Mesenteric fat pad (tissue), 1 donor: ENCODE data around the gene HOXA6. TPM values are rescaled to one million over a fixed set of nuclear protein-coding genes. Genes with fewer than 3 reads are reported as not detected.

Experiments
- DNase-seq: peaks from one replicate; pipeline ENCODE4 v3.0.0-alpha.2; 2020; ENCODE audit warnings: low spot score
- total RNA-seq: library from RNA; stranded (reverse); fragmentation: NEBNext Ultra II Directional; extraction: Animal tissue kit (Norgen Biotek cat#: 25700); gene quantifications from one replicate; pipeline ENCODE4 v1.2.1, GENCODE V29; 2021
- donor health status: DM: yes; HTN: yes; CAD: no.

HOXA6 gene
- total RNA-seq, 1 donor from 2014 or later: 3.1 TPM

GRCh38 chr7:27124902-27125689, 22.5 kb downstream of the HOXA6 start:
- no peak for DNase-seq

- no peak for DNase-seq
Measured at GRCh38 chr7:27124096-27124901, 23.3 kb downstream of the HOXA6 start.

- no peak for DNase-seq
Measured at GRCh38 chr7:27123477-27124053, 24.0 kb downstream of the HOXA6 start.

GRCh38 chr7:27123007-27123476, 24.5 kb downstream of the HOXA6 start:
- no peak for DNase-seq

GRCh38 chr7:27122077-27122910, 25.3 kb downstream of the HOXA6 start:
- DNase-seq: no peak

- DNase-seq: no peak
Measured at GRCh38 chr7:27121684-27122076, 25.9 kb downstream of the HOXA6 start.

GRCh38 chr7:27119412-27119911, 28.1 kb downstream of the HOXA6 start:
- DNase-seq: no peak

- no peak for DNase-seq
Measured at GRCh38 chr7:27118580-27118979, 29.0 kb downstream of the HOXA6 start.

GRCh38 chr7:27117887-27118491, 29.6 kb downstream of the HOXA6 start:
- no peak for DNase-seq

- DNase-seq: no peak
Measured at GRCh38 chr7:27116962-27117886, 30.4 kb downstream of the HOXA6 start.

GRCh38 chr7:27116031-27116961, 31.3 kb downstream of the HOXA6 start:
- no peak for DNase-seq

GRCh38 chr7:27115221-27116026, 32.1 kb downstream of the HOXA6 start:
- no peak for DNase-seq

GRCh38 chr7:27114881-27115220, 32.7 kb downstream of the HOXA6 start:
- no peak for DNase-seq

GRCh38 chr7:27113991-27114769, 33.4 kb downstream of the HOXA6 start:
- no peak for DNase-seq

GRCh38 chr7:27112955-27113949, 34.3 kb downstream of the HOXA6 start:
- no peak for DNase-seq
